Activated CD4-positive, alpha-beta T cell treated with anti-CD3 and anti-CD28 coated beads, Interleukin-2, Interleukin-4, amounts not matched to agents 100 ng/mL and 50 ng/mL, durations not matched to agents 16 hours and 8 hours (primary cell): ENCODE data around the gene EPHB1.

ENCODE experiments used
- DNase-seq: peaks from one replicate; pipeline ENCODE4 v3.0.0-alpha.2; 2020; ENCODE audit warnings: low spot score

EPHB1 gene

DNA sequence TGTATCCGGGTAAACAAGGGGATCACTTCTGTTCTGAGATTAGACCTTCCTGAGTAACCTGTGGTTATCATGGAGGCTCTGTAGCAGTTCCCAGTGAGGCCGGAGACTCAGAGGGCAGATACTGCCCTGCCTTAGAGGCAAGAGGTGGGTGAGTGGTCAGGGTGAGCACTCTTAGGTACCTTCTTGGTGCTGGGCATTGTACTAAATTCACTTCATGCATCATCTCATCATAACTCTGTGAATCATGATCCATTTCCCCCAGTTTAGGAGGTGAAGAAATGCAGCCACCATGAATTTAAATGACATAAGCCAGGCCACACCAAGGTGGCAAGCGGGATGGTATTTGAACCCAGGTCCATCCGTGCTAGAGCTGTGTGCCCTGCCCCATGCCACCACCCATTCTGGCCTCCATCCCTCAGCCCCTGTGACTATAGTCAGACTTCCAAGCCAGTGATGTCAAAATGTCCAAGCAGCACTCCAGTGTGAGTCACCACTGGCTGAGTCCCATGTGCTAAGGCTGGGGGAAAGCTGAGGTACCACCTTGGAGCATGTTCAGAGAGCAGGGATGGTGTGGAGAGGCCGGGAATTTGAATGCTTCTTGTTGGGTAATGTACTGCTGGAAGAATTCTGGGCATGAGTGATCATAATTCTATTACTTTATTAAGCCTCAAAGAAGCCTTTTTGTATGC lies 88.8 kb downstream of the EPHB1 start:
- DNase-seq = no peak

DNA sequence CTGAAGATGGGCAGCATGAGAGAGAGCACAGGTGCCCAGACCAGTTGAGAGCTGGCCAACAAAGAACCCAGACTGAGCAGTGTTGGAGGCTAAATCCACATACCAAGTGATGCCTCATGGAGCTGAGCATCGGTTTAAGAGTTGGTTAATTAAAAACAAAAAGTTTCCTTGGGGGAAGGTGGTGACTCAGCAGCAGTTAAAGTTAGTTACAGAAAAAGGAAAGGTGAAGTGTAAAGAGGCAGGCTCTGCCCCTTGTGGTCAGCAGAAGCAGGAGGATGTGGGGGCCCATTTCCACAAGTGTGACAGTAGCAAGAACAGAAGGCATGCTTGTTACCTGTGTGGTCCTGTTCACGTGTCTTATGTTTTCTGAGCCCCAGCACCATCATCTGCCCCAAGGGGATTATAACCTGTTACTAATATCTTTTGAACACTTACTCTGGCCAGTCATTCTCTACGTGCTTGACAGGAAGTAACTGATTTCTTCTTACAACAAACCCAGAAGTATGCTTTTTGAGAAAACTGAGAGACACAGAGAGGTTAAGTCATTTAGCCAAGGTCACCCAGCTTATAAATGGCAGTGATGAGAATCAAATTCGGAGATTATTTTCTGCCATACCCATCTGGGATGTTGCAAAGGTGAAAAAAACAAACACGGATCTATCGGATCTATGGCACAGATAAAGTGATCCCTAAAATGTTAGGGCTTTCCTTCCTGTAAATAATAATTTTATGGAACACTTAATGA lies 91.0 kb downstream of the EPHB1 start:
- DNase-seq = peak; percentile 0

GRCh38 chr3:134886991-134887390 lies 91.9 kb downstream of the EPHB1 start:
- no peak for DNase-seq

DNA sequence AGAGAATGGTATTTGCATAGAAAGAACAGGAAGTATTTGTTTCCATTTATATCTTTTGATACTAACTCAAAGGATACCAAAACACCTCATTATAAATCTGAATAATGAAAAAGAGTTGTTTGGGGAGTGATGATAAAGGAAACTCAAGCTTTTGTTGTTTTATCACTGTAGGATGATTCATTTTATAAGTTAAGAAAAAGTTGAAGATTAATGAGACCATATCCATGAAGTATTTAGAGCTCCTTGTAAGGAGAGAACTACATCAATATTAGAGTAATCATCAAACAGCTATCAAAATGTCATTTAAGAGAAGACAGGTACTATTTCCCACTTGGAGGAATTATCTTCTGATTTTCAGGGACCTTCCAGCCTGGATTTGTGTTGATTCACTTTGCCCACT lies 92.5 kb downstream of the EPHB1 start:
- no peak for DNase-seq

- DNase-seq = no peak
Observed at GRCh38 chr3:134892326-134892725, 97.3 kb downstream of the EPHB1 start.

DNA sequence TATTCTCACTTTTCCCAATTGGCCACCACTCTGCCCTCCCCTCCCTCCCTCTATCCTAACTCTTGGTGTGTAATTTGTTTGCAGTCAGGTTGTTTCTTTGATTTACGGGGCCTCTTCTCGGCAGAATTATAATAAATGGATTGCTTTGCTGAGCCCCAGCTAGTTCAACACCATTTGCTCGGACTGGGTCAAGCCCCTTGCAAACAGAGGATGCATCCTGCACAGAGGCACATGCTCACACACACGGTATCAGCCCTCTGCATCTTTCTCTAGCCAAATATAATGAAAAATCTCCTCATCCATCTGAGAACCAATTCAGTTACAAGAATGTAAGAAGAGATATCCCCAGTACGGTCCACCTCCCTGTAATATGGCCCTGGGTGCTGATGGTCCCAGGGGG lies 97.7 kb downstream of the EPHB1 start:
- no peak for DNase-seq

GRCh38 chr3:134894533-134894932 lies 99.5 kb downstream of the EPHB1 start:
- no peak for DNase-seq

DNA sequence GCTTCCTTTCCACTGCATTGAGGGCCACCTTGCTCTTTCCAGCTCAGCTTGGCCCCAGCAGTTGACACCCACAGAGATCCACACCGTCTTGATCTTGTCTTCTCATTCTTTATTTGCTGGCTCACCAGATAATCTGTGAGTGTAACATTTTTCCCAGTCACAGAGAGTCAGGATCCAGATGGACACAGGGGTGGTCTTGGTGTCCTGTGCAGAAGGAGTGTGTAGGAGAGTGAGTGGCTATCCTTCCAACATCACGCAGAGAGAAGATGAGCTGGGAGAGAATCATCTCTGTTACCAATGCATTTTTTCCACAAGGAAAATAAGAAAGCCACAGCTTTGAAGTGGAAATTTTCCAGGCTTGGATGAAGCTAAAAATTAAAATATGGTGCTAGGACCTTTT lies 100.1 kb downstream of the EPHB1 start:
- DNase-seq = no peak

GRCh38 chr3:134896141-134896540 lies 101.1 kb downstream of the EPHB1 start:
- DNase-seq = no peak

DNA sequence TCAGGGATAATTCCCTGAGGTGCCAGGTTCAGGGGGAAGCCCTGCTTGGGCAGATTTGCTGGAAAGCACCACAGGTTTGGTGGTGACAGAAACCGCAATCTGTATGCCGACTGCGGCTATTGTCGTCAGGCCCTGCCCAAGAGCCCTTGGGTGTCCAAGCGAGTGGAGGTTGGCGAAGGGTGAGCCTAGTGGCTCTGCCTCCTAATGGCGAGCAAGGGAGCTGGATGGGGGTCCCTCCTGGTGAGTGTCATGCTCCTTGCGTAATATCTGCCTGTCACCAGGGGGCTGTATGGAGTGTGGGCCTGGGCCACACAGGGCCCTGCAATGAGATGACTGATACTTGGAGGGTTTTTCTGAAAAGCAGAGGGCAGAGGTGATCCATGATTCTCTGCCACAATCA lies 101.6 kb downstream of the EPHB1 start:
- no peak for DNase-seq

DNA sequence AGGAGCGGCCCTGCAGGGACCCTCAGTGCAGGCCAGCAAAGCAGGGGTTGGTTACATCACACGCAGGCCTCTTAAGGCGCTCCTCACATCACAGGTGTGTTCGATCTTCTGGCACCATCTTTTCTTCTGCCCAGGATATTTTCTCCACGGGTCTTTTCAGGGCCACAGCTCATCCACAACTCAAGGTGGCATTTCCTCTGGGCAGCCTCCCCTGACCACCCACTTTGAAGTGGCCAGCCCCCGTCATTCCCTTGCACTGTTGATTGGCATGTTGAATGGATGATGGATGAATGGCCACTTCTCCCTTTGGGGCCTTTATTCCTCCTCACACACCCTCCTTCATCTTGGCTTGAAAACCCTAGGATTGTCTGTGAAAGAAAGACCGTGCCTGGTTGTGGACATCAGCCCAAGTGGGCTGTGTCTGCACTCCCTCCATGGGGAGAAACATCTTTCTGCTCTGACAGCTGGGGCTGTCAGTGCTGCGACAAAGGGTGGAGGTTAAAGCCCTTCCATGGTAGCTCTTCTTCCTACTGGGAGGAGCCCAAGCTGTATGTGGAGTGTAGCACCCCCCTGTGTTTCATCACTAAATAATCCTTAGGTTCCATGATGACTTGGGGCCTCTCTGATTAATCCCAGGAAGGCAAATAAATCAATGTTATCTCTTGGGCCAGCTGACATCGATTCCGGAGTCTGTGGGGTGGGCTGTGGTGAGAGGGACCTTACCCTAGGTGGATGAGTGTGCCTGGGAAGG lies 102.5 kb downstream of the EPHB1 start:
- DNase-seq = no peak

DNA sequence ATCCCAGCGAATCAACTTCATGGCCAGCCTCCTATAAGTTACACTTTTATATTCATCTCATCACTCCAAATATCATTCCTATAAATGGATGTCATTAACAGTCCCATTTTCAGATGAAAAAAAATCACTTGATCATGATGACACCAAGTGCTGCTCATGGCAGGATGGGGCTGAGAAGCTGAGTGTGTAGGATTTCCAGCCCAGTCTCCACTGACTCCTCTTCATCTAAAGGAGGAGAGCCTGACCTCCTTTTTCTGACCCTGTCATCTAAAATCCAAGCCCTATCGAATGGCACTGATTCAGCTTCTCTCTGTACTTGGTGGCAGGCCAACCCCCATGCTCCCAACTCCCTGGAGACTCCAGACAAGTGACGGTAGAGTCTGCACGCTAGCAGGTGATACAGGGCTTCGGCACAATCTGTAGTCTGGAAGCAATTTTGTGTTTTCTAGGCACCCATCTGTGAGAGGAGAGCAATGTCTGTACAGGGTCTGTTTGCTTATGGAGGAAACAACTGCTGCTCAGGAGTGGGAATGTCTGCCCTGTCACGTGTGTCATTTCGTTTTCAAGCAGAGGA lies 103.2 kb downstream of the EPHB1 start:
- no peak for DNase-seq

DNA sequence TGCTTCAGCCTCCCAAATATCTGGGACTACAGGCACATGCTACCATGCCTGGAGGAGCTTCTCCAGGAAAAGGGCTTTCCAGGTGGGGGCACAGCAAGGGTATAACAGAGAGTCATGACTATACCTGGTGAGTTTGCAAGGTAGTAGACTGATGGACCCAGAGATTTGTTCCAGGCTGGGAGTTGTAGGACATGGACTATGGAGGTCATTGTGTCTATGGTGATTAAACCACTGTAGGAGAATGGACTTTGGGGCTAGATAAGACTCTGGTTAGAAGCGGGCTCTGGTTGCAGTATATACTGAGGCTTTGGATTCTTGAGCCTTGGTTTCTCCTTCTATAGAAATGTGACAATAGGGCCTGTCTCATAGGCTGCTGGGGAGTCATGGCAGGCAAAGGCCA lies 104.7 kb downstream of the EPHB1 start:
- DNase-seq = no peak

GRCh38 chr3:134900482-134900881 lies 105.4 kb downstream of the EPHB1 start:
- DNase-seq = no peak

DNA sequence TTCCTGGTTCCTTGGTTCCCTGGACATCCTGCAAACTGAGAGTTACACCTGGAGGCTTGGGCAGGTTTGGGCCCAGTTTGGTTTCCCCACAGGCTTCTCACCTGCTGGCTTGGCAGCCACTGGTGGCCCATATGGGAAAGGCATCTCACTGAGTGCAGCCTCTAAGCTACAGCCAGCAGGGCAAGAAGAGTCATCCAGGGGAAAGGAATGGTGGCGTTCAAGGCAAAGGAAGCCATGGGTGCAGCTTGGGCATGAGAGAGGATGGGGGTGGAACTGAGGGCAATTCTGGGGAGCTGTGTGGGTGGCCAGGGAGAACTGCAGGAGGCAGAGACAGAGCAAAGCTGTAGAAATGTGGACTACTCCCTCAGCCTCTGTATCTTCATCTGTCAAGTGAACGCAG lies 106.4 kb downstream of the EPHB1 start:
- no peak for DNase-seq

GRCh38 chr3:134903837-134904236 lies 108.8 kb downstream of the EPHB1 start:
- DNase-seq = no peak

- peak; percentile 17 for DNase-seq
Observed at GRCh38 chr3:134904241-134904771, 109.2 kb downstream of the EPHB1 start.

GRCh38 chr3:134904776-134905646 lies 110.0 kb downstream of the EPHB1 start:
- no peak for DNase-seq

GRCh38 chr3:134905647-134905935 lies 110.5 kb downstream of the EPHB1 start:
- no peak for DNase-seq

DNA sequence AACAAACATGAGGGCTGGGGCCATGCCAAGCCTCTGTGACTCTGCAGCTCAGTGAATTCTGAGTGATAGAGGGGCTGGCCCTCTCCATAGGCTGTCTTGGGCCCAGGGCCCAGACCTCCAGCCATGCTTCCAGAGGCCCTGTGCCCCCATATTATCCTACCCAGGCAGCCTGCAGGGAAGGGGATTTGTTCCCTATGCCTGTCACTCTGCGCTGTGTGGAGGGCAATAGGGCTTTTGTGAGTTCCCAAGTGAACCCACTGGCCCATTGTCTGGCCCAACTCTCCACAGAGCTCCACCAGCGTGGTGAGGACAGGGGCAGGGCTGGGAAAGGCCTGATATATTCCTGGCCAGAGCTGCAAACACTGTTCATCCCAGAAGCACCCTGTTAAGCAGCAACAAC lies 113.2 kb downstream of the EPHB1 start:
- no peak for DNase-seq

GRCh38 chr3:134910026-134910425 lies 115.0 kb downstream of the EPHB1 start:
- DNase-seq = no peak
